Measurements from ENCODE around the gene GPR158. TPM values are rescaled to one million over a fixed set of nuclear protein-coding genes. Genes with fewer than 3 reads are reported as not detected.
"Not testable (repeated sequence)": the region's sequence is repeated elsewhere in the genome, so short reads cannot be mapped to it uniquely, and the experiment has no call there.

Gene GPR158
- total RNA-seq, 1 donor, result 0.18 TPM

GRCh38 chr10:25308278-25308677, 133.5 kb downstream of the GPR158 start:
- no peak overlapping the region for H3K4me3 ChIP-seq (ENCODE audit: low read depth, low read length)
- no peak for DNase-seq (ENCODE audit: low read depth)
- TF ChIP-seq, protein P1, sequence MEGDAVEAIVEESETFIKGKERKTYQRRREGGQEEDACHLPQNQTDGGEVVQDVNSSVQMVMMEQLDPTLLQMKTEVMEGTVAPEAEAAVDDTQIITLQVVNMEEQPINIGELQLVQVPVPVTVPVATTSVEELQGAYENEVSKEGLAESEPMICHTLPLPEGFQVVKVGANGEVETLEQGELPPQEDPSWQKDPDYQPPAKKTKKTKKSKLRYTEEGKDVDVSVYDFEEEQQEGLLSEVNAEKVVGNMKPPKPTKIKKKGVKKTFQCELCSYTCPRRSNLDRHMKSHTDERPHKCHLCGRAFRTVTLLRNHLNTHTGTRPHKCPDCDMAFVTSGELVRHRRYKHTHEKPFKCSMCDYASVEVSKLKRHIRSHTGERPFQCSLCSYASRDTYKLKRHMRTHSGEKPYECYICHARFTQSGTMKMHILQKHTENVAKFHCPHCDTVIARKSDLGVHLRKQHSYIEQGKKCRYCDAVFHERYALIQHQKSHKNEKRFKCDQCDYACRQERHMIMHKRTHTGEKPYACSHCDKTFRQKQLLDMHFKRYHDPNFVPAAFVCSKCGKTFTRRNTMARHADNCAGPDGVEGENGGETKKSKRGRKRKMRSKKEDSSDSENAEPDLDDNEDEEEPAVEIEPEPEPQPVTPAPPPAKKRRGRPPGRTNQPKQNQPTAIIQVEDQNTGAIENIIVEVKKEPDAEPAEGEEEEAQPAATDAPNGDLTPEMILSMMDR (IDR thresholded peaks at IDR 0.05; ENCODE audit: insufficient read depth, low read length), result no peak

- H3K4me3 ChIP-seq (ENCODE audit: low read depth, low read length); DNase-seq (ENCODE audit: low read depth): not testable (repeated sequence)
Observed at GRCh38 chr10:25317596-25318211, 142.9 kb downstream of the GPR158 start.

DNA sequence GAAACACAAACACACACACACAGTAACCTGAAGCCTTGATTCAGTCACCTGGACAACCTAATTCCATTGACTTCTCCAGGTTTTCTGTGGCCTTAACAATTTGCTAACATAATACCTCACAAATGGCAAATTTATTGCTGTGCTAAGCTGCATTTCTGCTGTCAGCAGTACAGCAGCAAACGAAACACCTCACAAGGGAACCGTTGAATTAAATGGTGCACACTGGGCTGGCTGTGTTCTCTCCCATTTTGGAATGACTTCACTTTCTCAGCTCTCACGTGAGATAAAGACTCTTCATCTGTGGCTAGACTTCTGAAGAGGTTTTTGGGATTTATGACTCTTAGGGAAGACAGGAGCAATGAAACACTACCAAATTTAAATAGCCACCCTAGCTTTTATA, 152.5 kb downstream of the GPR158 start:
- H3K4me3 ChIP-seq (ENCODE audit: low read depth, low read length), result no peak overlapping the region
- DNase-seq (ENCODE audit: low read depth), result no peak

DNA sequence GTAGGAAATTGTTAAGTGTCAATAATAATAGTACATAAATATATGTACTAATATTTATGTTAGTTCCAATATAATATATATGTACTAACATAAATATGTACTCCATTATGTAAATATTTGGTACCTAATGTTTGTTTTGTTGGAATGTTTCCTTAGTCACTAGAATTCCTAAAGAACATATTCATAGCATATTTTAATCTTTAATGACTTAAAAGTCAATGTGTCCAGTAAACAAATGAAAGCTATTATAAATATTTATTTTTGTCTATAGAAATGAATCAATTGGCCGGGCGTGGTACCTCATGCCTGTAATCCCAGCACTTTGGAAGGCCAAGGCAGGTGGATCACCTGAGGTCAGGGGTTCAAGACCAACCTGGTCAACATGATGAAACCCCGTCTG, 153.6 kb downstream of the GPR158 start:
- no peak for DNase-seq (ENCODE audit: low read depth)
- no peak overlapping the region for H3K4me3 ChIP-seq (ENCODE audit: low read depth, low read length)
- TF ChIP-seq, protein P1 (IDR thresholded peaks at IDR 0.05; ENCODE audit: insufficient read depth, low read length), result no peak

More for the DNA sequence above, 152.5 kb downstream of the GPR158 start:
- TF ChIP-seq, protein P1 (IDR thresholded peaks at IDR 0.05; ENCODE audit: insufficient read depth, low read length), result no peak

GRCh38 chr10:25329587-25329986, 154.8 kb downstream of the GPR158 start:
- DNase-seq (ENCODE audit: low read depth); H3K4me3 ChIP-seq (ENCODE audit: low read depth, low read length): not testable (repeated sequence)

GRCh38 chr10:25334445-25334844, 159.6 kb downstream of the GPR158 start:
- DNase-seq (ENCODE audit: low read depth), result no peak
- TF ChIP-seq, protein P1 (IDR thresholded peaks at IDR 0.05; ENCODE audit: insufficient read depth, low read length), result no peak
- H3K4me3 ChIP-seq (ENCODE audit: low read depth, low read length), result no peak overlapping the region

DNA sequence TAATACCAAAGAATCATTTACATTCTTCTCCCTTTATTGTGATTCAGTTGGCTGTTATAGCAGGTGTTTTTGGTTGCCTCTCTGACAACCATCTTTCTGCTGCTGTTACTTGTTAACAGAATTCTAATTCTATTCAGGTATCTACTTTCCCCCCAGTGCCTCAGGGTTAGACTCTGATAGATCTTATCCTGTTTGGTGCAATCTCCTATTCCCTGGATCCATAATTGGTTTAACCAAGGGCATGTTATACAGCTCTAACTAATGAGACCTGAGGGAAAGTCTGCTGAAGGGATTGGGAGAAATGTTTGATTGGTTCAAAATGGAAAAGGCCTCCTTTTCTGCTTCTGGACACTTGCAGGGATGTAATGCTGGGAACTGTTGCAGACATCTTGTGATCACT, 161.5 kb downstream of the GPR158 start:
- no peak overlapping the region for H3K4me3 ChIP-seq (ENCODE audit: low read depth, low read length)
- no peak for DNase-seq (ENCODE audit: low read depth)
- TF ChIP-seq, protein P1 (IDR thresholded peaks at IDR 0.05; ENCODE audit: insufficient read depth, low read length), result no peak

- DNase-seq (ENCODE audit: low read depth), result no peak
- TF ChIP-seq, protein P1 (IDR thresholded peaks at IDR 0.05; ENCODE audit: insufficient read depth, low read length), result no peak
- H3K4me3 ChIP-seq (ENCODE audit: low read depth, low read length), result no peak overlapping the region
Observed at GRCh38 chr10:25338271-25338670, 163.5 kb downstream of the GPR158 start.
